ENCODE measurements around the gene OPN4. TPM values are rescaled to one million over a fixed set of nuclear protein-coding genes. Genes with fewer than 3 reads are reported as not detected.

OPN4 gene
- total RNA-seq, 4 donors from 2014 or later = 0.59 TPM; not detected in 3

GRCh38 chr10:86692023-86692514 lies 37.7 kb downstream of the OPN4 start:
- Histone ChIP-seq H3K27me3 (no peaks in the 10 kb centered on the region), H3K27ac (no peak overlapping the region), H3K4me3 (no peak overlapping the region), H3K4me1 (peaks cover 0 to 33% (median 0%) of the 10 kb centered on the region in 4 donors), H3K36me3 (no peaks in the 10 kb centered on the region), H3K9me3 (no peaks in the 10 kb centered on the region)
- 78 to 85% methylated on average over 6 to 7 of the region's 8 CpGs for WGBS, 2 donors
- no peak for DNase-seq (ENCODE audit: low spot score in 2 of 2)
- TF ChIP-seq CTCF (IDR thresholded peaks at IDR 0.05) (no peak), POLR2A (IDR thresholded peaks at IDR 0.05) (no peak), EP300 (IDR thresholded peaks at IDR 0.05) (no peak)

GRCh38 chr10:86692664-86693063 lies 38.3 kb downstream of the OPN4 start:
- Histone ChIP-seq H3K9me3 (no peaks in the 10 kb centered on the region), H3K27ac (no peak overlapping the region), H3K4me1 (peaks cover 0 to 28% (median 0%) of the 10 kb centered on the region in 4 donors), H3K27me3 (no peaks in the 10 kb centered on the region), H3K36me3 (no peaks in the 10 kb centered on the region), H3K4me3 (no peak overlapping the region)
- WGBS, 2 donors = 90% methylated on average over 7 of the region's 7 CpGs
- DNase-seq (ENCODE audit: low spot score in 2 of 2) = no peak
- no peak for TF ChIP-seq POLR2A (IDR thresholded peaks at IDR 0.05)
- no peak for TF ChIP-seq CTCF (IDR thresholded peaks at IDR 0.05)
- TF ChIP-seq EP300 (IDR thresholded peaks at IDR 0.05) = no peak

GRCh38 chr10:86693275-86693674 lies 38.9 kb downstream of the OPN4 start:
- no peak for TF ChIP-seq POLR2A (IDR thresholded peaks at IDR 0.05)
- no peak for TF ChIP-seq EP300 (IDR thresholded peaks at IDR 0.05)
- TF ChIP-seq CTCF (IDR thresholded peaks at IDR 0.05) = no peak
- 72% methylated on average over 2 of the region's 2 CpGs; no CpG with 5 or more reads in 1 of the 2 donors for WGBS, 2 donors
- Histone ChIP-seq H3K4me3 (no peak overlapping the region), H3K4me1 (peaks cover 0 to 22% (median 0%) of the 10 kb centered on the region in 4 donors), H3K27ac (no peak overlapping the region), H3K27me3 (no peaks in the 10 kb centered on the region), H3K9me3 (no peaks in the 10 kb centered on the region), H3K36me3 (no peaks in the 10 kb centered on the region)
- no peak for DNase-seq (ENCODE audit: low spot score in 2 of 2)

- TF ChIP-seq CTCF (IDR thresholded peaks at IDR 0.05) (peak; percentile 54 to 69 (median 60)), POLR2A (IDR thresholded peaks at IDR 0.05) (no peak)
- H3K9me3 ChIP-seq = no peaks in the 10 kb centered on the region
- no peak overlapping the region for H3K4me3 ChIP-seq
- peaks cover 0 to 16% (median 0%) of the 10 kb centered on the region in 4 donors for H3K4me1 ChIP-seq
- no peaks in the 10 kb centered on the region for H3K27me3 ChIP-seq
- H3K27ac ChIP-seq = no peak overlapping the region
- WGBS, 2 donors = 16 to 17% methylated on average over 10 of the region's 10 CpGs
- H3K36me3 ChIP-seq = no peaks in the 10 kb centered on the region
- peak in 1 of 2 donors; percentile 54 for DNase-seq (ENCODE audit: low spot score in 2 of 2)
Measured at GRCh38 chr10:86693721-86694369, 39.5 kb downstream of the OPN4 start.

- Histone ChIP-seq H3K27me3 (no peaks in the 10 kb centered on the region), H3K9me3 (no peaks in the 10 kb centered on the region), H3K27ac (no peak overlapping the region), H3K36me3 (no peaks in the 10 kb centered on the region), H3K4me1 (peaks cover 0 to 8% (median 0%) of the 10 kb centered on the region in 4 donors), H3K4me3 (no peak overlapping the region)
- 75 to 76% methylated on average over 9 of the region's 9 CpGs for WGBS, 2 donors
- TF ChIP-seq POLR2A (IDR thresholded peaks at IDR 0.05) (no peak), EP300 (IDR thresholded peaks at IDR 0.05) (no peak), CTCF (IDR thresholded peaks at IDR 0.05) (no peak)
- no peak for DNase-seq (ENCODE audit: low spot score in 2 of 2)
Measured at GRCh38 chr10:86698207-86698940, 44.0 kb downstream of the OPN4 start.
